DMS53 (cell line): ENCODE measurements around the gene OSBPL8.

Experiments used
- DNase-seq: peaks from one replicate; lab custom pipeline; 2025; lab: John Stamatoyannopoulos, UW

Gene OSBPL8

DNA sequence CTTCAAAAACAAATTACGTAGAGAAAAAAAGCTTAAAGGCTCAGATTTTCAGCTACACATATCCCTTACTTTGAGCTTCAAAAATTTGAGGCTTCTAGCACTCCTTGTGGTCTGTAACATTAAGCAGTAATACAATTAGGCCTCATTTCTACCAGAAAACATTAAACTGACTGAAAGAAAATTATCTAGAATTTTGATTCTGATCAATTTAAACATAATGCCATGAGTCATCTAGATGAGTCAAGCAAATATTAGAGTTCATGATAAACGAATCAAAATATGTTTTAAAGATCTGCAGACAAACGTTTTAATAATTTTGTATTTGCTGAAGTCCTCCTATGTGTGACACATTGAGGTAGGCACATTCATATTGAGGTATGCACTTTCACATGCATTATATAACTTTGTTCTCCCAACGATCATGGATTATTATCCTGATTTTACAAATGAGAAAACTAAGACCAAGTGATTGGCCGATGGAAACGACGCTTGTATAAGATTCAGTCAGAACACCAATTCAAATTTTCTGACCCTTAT, 4.3 kb downstream of the OSBPL8 start:
- no peak for DNase-seq

- no peak for DNase-seq
These were observed 5.0 kb downstream of the OSBPL8 start for GRCh38 chr12:76554405-76555230.

DNA sequence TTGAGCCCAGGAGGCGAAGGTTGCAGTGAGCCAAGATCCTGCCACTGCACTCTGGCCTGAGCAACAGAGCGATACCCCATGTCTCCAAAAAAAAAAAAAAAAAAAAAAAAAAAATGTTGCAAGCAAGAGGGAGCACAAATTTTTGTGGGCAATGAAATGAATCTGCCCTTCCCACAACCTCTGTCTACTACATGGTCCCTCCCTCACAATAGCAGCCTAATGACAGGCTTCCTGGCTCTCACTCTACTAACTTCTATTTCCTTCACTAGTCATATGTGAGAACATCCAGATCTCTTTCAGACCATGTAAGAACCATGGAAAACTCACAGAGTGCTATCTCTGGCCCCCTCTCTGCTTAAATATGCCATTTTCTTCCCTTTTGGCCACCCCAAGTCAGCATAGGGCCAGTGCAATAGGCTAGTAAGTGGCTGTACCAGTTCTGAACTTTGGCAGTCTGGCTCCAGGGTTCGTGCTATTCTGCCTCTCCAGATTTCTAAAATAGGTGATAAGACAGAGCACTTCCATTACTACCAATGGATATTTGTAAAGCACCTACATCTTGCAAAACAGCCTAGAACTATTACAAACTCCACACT, 7.1 kb downstream of the OSBPL8 start:
- DNase-seq: no peak

- DNase-seq: no peak
These were observed 8.1 kb downstream of the OSBPL8 start for GRCh38 chr12:76551482-76551888.

DNA sequence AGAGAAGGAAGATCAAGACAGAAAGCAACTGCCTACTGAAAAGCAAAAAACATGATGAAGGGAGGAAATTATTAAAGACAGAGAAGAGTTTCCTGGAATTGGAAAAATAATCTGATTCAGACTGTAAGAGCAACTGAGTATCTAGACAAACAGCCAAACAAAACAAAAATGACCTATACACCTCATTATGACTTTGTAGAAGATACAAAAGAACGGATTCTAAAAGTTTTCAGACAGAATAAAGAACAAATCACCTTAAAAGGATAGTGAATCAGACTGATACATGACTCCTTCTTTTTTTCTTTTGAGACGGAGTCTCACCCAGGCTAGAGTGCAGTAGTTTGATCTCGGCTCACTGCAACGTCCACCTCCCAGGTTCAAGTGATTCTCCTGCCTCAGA, 10.4 kb downstream of the OSBPL8 start:
- no peak for DNase-seq

DNA sequence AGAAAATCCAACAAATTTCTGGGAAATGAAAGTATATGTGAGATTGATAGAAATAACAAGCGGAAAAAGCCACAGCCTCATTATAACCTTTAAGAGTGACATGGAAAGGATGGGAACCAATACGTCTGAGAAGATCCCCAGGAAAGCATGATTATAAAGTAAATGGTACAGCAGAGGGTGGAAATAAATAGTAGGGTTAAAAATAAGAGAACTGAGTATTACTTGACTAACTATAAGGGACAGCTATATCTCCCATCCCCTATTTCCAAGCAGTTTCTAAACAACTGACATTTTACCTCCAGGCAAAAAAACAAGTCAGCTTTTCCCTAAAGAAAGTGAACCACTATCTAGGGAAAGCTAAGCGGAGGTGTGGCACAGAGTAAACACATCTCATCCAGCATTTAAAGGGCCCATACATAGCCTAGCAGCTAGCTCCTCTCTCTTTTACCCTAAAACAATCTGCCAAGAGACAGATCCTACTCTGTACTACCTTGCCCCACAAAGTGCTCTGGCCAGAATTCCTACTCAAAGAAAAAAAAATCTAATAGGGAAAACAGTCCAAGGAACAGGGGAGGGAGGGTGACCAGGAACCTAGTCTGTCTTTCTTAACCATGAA, 11.2 kb downstream of the OSBPL8 start:
- no peak for DNase-seq

GRCh38 chr12:76547526-76547925, 12.0 kb downstream of the OSBPL8 start:
- no peak for DNase-seq

DNA sequence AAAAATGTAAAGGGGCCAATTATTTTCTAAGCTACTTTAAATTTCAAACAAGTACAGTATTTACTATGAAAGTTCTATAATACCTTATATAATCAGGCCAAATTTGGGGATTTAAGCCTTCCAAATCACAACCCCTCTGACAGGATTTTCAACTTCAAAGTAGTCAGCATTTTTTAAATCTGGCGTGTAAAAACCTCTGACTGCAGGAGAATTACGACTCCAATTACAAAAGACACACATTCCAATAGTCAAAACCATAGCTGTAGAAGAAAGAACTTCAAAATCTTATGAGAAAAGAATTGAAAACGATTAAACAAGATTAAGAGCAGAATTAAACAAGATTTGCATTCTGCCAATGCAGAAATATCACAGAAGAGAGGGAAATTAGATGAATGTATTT, 12.7 kb downstream of the OSBPL8 start:
- DNase-seq: no peak

GRCh38 chr12:76545486-76545885, 14.1 kb downstream of the OSBPL8 start:
- DNase-seq: no peak

- DNase-seq: no peak
These were observed 14.8 kb downstream of the OSBPL8 start for GRCh38 chr12:76544601-76545261.

DNA sequence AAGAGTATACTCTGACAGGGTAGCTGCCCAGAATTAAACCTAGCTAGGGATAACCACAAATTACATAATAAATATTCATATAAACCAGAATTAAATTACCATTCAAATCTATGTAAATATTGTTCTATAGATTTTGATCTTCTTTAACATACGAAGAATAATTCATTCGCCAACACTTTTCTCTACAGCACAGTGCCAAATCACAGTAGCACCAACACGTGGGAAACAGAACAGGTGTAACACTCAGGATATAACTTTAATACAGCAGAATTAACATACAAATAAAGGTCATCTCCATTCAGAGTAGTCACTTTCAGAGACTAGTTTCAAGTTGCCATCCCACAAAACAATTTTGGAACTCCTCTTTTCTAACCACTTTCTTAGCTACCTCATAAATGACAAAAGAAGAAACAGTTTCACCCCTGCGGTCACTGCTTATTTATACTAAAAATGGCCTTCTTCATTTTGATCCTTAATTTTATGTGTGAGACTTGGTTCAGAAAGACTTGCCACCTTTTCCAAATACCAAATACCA, 15.7 kb downstream of the OSBPL8 start:
- DNase-seq: no peak

DNA sequence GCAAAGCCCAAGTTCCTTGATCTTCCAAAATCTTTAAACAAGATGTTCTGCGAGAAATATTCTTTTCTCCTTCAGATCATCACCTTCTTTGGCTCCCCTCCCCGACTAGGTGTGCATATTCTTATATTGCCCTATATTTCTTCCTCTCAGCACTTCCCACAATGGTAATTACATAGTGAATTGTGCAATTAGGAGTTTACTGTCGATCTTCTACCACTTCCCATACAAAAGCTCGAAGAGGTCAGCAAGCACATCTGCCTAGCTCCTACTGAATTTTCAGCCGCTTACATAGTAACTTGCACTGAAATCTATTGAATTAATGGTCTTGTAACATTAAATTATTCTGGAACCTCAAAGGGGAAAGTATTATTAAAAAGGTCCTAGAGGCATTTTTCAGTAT, 16.7 kb downstream of the OSBPL8 start:
- no peak for DNase-seq

GRCh38 chr12:76539727-76540126, 19.8 kb downstream of the OSBPL8 start:
- no peak for DNase-seq

DNA sequence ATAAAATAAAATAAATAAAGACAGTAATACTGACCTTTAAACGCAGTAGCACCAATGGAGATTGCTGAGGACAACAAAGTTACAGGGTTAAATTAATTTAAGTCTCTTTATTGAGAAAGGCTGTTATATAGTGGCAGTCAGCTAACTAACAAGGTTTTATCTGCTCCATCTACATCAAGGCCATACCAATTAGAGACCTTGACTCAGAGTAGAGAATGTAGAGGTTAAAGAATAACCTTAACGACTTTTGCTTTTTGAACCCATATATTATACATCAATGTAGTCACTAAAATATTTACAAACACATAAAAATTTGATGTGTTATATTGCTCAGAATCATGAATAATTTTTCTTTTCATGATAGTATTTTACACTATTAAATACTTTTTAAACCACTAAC, 21.6 kb downstream of the OSBPL8 start:
- DNase-seq: no peak

- no peak for DNase-seq
These were observed 23.0 kb downstream of the OSBPL8 start for GRCh38 chr12:76536546-76536945.

DNA sequence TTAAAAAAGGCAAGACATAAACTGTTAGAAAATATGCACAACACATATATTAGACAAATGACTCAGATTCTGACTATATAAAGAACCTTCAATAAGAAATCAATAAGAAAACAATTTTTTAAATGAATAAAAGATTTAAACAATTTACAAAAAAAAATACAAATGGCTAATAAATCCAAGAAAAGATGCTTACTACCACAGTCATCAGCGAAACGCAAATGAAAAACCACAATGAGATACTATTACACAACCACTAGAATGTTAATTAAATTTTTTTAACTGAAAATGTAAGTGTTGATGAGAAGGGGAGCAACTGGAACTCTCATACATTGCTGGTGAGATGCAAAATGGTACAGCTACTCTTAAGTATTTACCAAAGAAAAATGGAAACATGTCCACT, 24.4 kb downstream of the OSBPL8 start:
- no peak for DNase-seq

- no peak for DNase-seq
These were observed 26.2 kb downstream of the OSBPL8 start for GRCh38 chr12:76533331-76533730.

DNA sequence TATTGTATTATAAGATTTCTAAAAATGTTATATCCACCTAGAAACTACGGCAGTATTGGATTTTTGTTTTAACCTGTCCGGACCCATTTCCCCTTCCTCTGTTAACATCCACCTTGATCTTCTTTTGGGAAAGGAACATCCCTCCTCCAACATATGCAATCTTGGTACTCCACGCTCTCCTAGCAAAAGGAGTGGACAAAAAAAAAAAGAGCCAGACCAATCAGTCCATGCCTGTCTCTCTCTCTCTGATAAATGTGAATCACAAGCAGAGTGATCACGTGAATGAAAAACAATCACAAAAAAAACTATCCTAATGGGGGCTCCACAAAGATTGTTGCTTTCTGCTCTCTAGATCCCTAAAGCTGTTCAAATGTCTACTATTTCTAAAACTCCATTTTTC, 27.1 kb downstream of the OSBPL8 start:
- no peak for DNase-seq

DNA sequence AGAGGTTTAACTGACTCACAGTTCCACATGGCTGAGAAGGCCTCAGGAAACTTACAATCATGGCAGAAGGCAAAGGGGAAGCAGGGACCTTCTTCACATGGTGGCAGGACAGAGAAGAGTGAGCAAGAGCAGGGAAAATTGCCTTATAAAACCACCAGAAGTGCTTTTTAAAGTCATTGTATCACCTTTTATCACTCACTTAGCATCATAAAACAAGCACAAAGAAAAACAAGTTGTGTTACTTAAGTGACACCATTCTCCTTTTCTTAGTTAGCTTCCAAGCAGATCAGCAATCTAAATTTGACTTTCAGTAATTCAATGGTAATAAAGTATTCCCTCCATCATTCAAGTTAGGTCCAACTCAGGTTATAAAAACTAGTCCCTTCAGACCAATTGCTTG, 28.5 kb downstream of the OSBPL8 start:
- no peak for DNase-seq

DNA sequence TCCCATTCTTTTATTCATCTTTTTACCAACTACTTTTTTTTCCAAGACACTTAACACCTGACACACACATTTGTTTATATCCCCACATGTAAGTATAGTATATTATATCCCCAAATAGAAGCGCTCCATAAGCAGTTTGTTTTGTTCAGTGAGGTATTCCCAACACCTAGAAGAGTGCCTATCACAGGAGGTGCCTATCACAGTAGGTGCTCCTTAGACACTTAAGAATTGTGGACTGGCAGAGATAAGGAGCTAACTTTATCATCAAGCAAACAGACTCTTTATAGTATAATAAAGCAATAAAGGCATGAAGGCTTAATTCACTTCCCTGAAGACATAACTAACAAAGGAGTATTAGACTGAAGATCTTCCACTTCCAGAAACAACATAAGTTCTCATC, 29.1 kb downstream of the OSBPL8 start:
- no peak for DNase-seq

- no peak for DNase-seq
These were observed 30.2 kb downstream of the OSBPL8 start for GRCh38 chr12:76529226-76529918.

DNA sequence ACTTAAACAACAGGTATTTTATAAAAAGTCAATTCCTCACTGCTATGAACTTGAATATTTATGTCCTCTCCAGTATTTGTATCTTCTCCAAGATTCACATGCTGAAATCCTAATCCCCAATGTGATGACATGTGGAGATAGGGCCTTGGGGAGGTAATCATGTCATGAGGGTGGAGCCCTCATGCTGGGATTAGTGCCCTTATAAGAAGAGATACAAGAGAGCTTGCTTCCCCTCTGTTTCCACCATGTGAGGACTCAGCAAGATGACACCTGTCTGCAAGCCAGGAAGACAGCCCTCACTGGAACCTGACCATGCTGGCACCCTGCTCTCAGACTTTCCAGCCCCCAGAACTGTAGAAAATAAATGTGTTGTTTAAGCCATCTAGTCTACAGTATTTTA, 36.2 kb downstream of the OSBPL8 start:
- no peak for DNase-seq
